ENCODE data around the gene TNIK.

The TNIK gene

GRCh38 chr3:171476532-171477102 lies 16.4 kb upstream of the TNIK start:
- TF ChIP-seq POLR2AphosphoS5 (IDR thresholded peaks at IDR 0.05; ENCODE audit: low read depth, low read length) (no peak), TAF1 (IDR thresholded peaks at IDR 0.05; ENCODE audit: borderline replicate concordance, insufficient read depth, low read length) (no peak), REST (IDR thresholded peaks at IDR 0.05; ENCODE audit: insufficient read depth in 1 of 2, low read depth in 2 of 2, low read length in 2 of 2) (no peak), FOXP2 (optimal IDR thresholded peaks at IDR 0.05; ENCODE audit: borderline replicate concordance, extremely low read depth, extremely low read length, insufficient read depth) (no peak), SIN3A (IDR thresholded peaks at IDR 0.05; ENCODE audit: borderline replicate concordance, insufficient read depth, low read length) (no peak)

DNA sequence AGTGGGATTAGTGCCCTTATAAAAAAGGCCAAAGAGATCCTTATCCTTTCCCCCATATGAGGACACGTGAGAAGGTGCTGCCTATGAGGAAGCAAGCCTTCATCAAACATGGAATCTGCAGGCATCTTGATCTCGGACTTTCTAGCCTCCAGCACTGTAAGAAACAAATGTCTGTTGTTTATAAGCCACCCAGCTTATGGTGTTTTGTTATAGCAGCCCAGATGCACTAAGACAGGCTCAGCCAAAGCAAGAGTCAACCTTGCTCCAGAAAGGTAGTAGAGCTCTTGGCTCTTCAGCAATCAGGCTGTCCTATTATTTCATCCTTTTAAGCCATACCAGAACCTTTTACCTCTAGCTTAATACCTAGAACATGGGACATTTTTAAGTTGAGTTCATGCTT lies 12.3 kb upstream of the TNIK start:
- TF ChIP-seq REST (IDR thresholded peaks at IDR 0.05; ENCODE audit: insufficient read depth in 1 of 2, low read depth in 2 of 2, low read length in 2 of 2) = no peak
- no peak for TF ChIP-seq TAF1 (IDR thresholded peaks at IDR 0.05; ENCODE audit: borderline replicate concordance, insufficient read depth, low read length)
- no peak for TF ChIP-seq POLR2AphosphoS5 (IDR thresholded peaks at IDR 0.05; ENCODE audit: low read depth, low read length)
- no peak for TF ChIP-seq SIN3A (IDR thresholded peaks at IDR 0.05; ENCODE audit: borderline replicate concordance, insufficient read depth, low read length)
- no peak for TF ChIP-seq FOXP2 (optimal IDR thresholded peaks at IDR 0.05; ENCODE audit: borderline replicate concordance, extremely low read depth, extremely low read length, insufficient read depth)

GRCh38 chr3:171470714-171471227 lies 10.6 kb upstream of the TNIK start:
- TF ChIP-seq REST (IDR thresholded peaks at IDR 0.05; ENCODE audit: insufficient read depth in 1 of 2, low read depth in 2 of 2, low read length in 2 of 2) (no peak), POLR2AphosphoS5 (IDR thresholded peaks at IDR 0.05; ENCODE audit: low read depth, low read length) (no peak), FOXP2 (optimal IDR thresholded peaks at IDR 0.05; ENCODE audit: borderline replicate concordance, extremely low read depth, extremely low read length, insufficient read depth) (no peak), TAF1 (IDR thresholded peaks at IDR 0.05; ENCODE audit: borderline replicate concordance, insufficient read depth, low read length) (no peak), SIN3A (IDR thresholded peaks at IDR 0.05; ENCODE audit: borderline replicate concordance, insufficient read depth, low read length) (no peak)

- no peak for TF ChIP-seq REST (IDR thresholded peaks at IDR 0.05; ENCODE audit: insufficient read depth in 1 of 2, low read depth in 2 of 2, low read length in 2 of 2)
- no peak for TF ChIP-seq SIN3A (IDR thresholded peaks at IDR 0.05; ENCODE audit: borderline replicate concordance, insufficient read depth, low read length)
- TF ChIP-seq FOXP2 (optimal IDR thresholded peaks at IDR 0.05; ENCODE audit: borderline replicate concordance, extremely low read depth, extremely low read length, insufficient read depth) = no peak
- no peak for TF ChIP-seq TAF1 (IDR thresholded peaks at IDR 0.05; ENCODE audit: borderline replicate concordance, insufficient read depth, low read length)
- TF ChIP-seq POLR2AphosphoS5 (IDR thresholded peaks at IDR 0.05; ENCODE audit: low read depth, low read length) = no peak
These were observed 9.2 kb upstream of the TNIK start for GRCh38 chr3:171469376-171469775.

Measured in PFSK-1 (cell line).